GM18511 (cell line): ENCODE results near the gene PPIH.
"Not testable (repeated sequence)": the region's sequence is repeated elsewhere in the genome, so short reads cannot be mapped to it uniquely, and the experiment has no call there.

ENCODE experiments used
- ATAC-seq: cut with Tn5 transposase; IDR thresholded peaks from one replicate; pipeline ENCODE4 v1.9.1; 2021; ENCODE audit warnings: mild to moderate bottlenecking, moderate library complexity; ENCODE audit not compliant: unreplicated experiment

PPIH gene

DNA sequence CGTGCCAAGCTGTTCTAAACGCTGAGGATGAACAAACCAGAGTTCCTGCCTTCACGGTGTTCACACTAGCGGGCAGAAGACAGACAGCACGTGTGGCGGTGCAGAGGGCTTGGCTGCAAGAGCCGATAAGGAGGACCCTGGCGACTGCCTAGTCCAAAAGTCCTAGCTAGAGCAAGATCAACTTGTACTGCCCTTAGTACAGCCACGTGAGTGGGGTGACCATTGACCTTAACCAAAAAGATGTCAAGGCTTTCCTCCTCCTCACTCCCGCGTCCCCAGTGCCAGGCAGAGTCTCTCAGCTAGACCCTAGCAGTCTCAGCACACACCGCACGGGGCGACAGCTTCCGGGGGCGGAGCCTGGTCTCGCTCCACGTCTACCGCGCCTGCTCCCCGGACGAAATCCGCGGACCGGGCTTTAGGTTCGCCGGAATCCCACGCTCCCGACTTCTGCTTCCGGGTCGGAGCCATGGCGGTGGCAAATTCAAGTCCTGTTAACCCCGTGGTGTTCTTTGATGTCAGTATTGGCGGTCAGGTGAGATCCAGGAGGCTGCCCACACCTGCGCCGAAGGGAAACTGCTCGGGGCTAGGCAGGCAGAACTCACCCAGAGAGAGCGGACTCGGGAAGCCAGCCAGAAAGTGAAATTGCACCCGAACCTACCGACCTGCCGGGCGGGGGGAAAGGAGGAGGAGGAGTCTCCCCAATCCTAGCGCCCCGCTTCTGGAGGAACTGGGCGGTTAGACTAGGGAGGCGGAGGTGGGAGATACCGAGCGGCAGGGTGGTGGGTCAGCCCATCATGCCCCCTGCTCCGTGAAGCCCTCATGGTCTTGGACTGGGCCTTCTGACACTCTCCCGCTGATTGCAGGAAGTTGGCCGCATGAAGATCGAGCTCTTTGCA, at the start of gene PPIH:
Gene PPIH (plus strand): TSS at position 443 of the 896 bp plus-strand sequence. CDS start 24 bp downstream, at position 467.
- ATAC-seq = peak; percentile 97

DNA sequence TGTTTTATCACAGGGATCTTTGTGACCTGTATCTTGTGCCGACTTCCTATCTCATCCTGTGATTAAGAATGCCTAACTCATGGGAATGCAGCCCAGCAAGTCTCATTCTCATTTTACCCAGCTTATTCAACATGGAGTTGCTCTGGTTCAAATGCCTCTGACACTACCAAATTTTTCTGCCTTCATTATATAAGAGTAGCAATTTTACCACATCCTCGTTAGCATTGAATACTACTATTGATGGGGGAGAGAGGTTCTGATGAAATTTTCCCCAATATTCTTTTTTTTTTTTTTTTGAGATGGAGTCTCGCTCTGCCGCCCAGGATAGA, 44.5 kb upstream of the PPIH start:
- ATAC-seq = no peak

DNA sequence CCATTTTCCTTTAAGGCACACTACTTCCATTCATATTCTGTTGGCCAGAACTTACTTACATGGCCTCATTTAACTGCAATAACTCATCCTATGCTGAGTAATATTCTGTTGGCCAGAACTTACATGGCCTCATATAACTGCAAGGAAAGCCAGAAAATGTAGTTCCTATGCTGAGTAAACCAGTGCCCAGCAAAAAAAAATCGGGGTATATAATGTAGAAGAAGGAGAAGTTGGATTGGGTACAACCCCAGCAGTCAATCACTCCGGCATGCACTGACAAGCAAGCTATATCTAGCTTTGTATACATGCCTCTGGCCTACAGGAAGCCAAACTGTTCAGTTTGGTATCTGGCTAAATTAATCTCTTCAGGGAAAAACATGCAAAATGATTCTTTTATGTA, 39.4 kb upstream of the PPIH start:
- no peak for ATAC-seq

- ATAC-seq = no peak
These were observed 37.9 kb upstream of the PPIH start for GRCh38 chr1:42620307-42620706.

GRCh38 chr1:42621180-42621579, 37.0 kb upstream of the PPIH start:
- not testable (repeated sequence) for ATAC-seq

DNA sequence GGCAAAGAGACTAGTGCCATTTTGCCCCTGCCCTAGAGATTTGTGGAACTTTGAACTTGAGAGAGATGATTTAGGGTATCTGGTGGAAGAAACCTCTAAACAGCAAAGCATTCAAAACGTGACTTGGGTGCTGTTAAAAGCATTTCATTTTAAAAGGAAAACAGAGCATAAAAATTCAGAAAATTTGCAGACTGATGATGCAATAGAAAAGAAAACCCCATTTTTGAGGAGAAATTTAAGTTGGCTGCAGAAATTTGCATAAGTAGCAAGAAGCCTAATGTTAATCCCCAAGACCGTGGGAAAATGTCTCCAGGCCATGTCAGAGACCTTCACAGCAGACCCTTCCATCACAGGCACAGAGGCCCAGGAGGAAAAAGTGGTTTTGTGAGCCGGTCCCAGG, 31.0 kb upstream of the PPIH start:
- not testable (repeated sequence) for ATAC-seq

GRCh38 chr1:42639116-42639515, 19.1 kb upstream of the PPIH start:
- ATAC-seq = no peak

GRCh38 chr1:42646056-42646455, 12.2 kb upstream of the PPIH start:
- no peak for ATAC-seq

- ATAC-seq = no peak
These were observed 1.0 kb upstream of the PPIH start for GRCh38 chr1:42657201-42657600.

DNA sequence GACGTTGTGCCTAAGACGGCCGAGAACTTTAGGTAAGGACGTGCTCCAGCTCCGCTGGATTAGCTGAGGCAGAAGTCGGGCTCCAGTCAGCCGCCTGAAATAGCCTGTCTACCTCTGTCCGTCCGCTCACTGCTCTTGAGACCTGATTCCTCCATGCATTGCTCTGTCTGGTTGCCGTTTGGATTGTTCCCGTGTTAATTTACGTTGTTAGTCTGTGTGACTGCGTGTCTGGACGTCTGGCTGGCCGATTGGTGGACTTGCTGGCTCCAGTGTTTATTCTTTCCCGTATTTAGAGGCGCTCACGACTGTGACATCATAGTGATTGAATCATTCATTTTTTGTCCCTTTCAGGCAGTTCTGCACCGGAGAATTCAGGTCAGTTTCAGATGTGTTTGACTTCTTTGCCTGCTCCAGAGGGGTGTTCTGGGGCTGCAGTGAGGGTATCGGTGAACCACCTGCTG, 684 bp downstream of the PPIH start:
- peak; percentile 4 for ATAC-seq

GRCh38 chr1:42660907-42661500, 2.8 kb downstream of the PPIH start:
- ATAC-seq = no peak

DNA sequence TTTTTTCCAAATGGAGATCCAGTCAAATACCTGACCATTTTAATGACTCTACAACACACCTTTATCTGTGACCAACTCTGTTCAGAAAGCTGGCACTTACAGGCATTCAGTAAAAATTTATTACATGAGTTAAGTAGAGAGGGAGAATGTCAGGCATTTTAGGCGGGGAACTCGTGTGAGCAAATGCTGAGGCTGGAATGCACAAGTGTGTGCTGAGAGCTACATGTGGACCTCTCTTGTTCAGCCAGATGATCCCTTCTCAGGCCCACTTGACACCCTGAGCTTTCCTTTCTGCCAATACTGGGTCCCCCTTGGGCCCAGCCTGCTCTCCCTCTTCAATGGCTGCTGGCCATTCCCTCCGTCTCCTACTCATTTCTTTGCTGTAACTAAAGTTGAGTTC, 11.7 kb downstream of the PPIH start:
- no peak for ATAC-seq

GRCh38 chr1:42670425-42670824, 12.2 kb downstream of the PPIH start:
- ATAC-seq = no peak

DNA sequence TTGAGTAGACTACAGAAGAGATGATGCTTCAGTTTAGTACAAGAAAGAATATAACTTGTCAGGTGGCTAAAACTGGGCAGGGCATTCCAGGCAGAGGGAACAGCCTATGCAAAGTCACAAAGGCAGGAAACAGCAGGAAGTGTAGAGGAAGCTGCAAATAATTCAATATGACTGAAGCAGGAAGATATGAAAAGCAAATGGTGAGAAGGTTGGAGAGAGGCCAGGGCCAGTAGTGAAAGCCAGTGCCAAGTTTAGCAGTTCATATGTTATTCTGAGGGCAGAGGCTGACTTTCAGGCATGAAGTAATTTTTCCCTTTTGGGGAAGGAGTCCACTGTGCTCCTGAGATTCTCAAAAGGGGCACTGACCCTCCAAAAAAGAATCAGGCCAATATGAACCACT, 16.0 kb downstream of the PPIH start:
- ATAC-seq = no peak

DNA sequence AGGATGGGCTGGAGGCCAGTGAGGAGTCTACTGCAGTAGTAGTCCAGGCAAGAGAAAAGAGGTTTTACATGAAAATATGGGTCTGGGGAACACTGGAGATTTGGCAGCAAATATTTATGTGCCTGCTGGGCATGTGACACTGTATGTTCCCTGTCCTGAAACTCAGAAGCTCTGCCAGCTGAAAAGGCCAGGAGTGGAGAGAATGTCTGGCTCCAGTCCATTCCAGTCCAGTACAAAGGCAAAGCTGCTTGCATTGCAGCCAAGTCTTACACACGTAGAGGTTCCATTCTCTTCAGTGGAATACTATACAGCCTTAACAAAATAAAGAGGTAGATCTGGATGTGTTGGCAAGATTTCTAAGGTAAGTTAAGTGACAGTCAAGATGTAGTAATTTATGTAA, 16.5 kb downstream of the PPIH start:
- ATAC-seq = no peak

- no peak for ATAC-seq
These were observed 17.2 kb downstream of the PPIH start for GRCh38 chr1:42675467-42675866.

DNA sequence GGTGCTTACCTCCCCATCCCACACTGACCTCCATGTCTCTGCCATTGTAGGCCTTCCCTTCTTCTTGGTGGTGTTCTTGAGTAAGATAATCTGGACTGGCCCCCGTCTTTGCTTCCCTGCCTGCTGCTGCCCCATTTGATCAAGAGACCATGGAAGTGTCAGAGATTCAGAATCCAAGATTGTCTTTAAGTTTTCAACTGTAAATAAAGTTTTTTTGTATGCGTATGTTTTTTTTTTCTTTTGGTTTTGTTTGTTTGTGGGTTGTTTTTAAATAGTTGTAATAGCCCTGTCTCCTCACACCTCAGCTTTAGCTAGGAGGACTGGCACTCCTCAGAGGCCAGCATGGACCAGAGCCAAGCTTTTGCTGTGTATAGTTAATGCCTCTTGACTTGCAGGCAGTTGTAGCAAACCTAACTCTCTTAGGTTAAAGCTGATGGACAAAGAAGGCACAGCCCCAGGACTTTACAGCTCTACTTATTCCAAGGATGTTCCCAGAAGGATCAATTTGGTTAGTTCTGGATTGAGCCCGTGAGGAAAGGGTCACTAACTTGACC, 18.4 kb downstream of the PPIH start:
- no peak for ATAC-seq

- no peak for ATAC-seq
These were observed 21.3 kb downstream of the PPIH start for GRCh38 chr1:42679364-42679983.

DNA sequence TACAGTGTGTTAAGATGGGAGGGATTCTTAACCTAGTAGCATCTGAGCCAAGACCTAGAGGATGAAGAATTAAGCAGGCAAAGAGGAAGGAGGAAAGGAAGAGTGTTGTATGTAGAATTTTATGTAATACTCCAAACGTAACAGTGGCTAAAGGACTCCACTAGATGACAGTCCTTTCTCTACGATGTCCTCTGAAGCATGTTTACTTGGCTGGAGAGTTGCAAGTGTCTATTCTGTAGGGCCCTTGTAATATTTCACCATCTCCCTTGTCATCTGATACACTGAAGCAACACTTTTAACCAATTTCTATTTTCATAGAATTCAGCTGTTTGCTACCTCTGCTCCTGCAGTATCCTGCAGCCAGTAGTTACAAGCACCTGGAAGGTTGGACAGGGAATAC, 21.8 kb downstream of the PPIH start:
- no peak for ATAC-seq

DNA sequence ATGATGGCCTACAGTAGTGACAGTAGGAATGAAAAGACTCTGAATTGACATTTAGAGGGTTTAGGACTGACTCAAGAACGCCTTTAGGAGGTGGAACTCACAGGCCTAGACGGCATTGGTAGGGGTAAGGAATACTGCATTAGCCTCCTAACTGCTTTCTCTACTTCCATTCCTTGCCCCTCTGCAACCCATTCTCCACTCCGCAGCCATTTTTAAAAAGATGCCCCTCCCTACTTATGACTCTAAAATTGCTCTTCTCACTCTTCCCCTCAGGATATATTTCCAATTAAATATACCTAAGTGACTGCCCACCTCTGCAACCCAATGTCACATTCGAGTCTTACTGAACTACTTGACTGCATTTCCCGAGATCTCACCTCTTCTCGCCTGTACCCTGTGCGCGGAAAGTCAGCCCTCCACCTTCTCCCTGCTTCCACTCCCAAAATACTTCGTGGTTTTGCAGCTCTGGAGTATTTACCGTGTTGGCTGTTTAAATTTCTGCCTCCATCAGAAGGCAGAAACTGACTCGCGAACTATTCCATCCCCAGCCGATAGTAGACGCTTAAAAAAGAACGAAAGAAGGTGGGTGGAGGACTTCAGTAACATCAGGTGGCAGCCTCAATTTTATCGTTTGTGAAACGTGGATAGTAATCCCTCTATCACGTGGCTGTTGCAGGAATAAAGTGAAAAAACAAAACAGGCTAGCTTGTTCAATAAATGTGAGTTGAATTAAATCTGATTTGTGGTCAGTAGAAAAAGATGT, 22.9 kb downstream of the PPIH start:
- no peak for ATAC-seq
